ENCODE data around the gene CA6. TPM values are rescaled to one million over a fixed set of nuclear protein-coding genes. Genes with fewer than 3 reads are reported as not detected.
"Not testable (repeated sequence)": the region's sequence is repeated elsewhere in the genome, so short reads cannot be mapped to it uniquely, and the experiment has no call there.

CA6 gene
- total RNA-seq, 1 donor from 2014 or later, result not detected

- intact Hi-C loops (cut with micrococcal nuclease), result no loop called here
- DNase-seq, result no peak
- no peak for ATAC-seq
Measured at GRCh38 chr1:9020305-9020704, 74.6 kb downstream of the CA6 start.

- DNase-seq; ATAC-seq; intact Hi-C loops (cut with micrococcal nuclease): not testable (repeated sequence)
Measured at GRCh38 chr1:9022026-9022738, 76.5 kb downstream of the CA6 start.

GRCh38 chr1:9022773-9023172 is 77.1 kb downstream of the CA6 start:
- no peak for DNase-seq
- intact Hi-C loops (cut with micrococcal nuclease), result no loop called here
- no peak for ATAC-seq

Other genes starting within 250 kb of the CA6 start
- gene RERE, start 128.2 kb upstream of the CA6 start, total RNA-seq, result 115 TPM
- 126 TPM for gene ENO1, start 67.2 kb upstream of the CA6 start, total RNA-seq
- not detected for gene SLC2A7, start 80.6 kb downstream of the CA6 start, total RNA-seq
- gene SLC2A5, start 123.8 kb downstream of the CA6 start, total RNA-seq, result 3.2 TPM
- 42.2 TPM for gene GPR157, start 183.2 kb downstream of the CA6 start, total RNA-seq